Effector memory CD4-positive, alpha-beta T cell (primary cell): Measurements from ENCODE around the gene DNAH5.
"Not testable (repeated sequence)": the region's sequence is repeated elsewhere in the genome, so short reads cannot be mapped to it uniquely, and the experiment has no call there.

Experiments used
- DNase-seq, 3 donors: peaks; one replicate each; pipeline ENCODE4 v3.0.0-alpha.2; 2020
- H3K27ac ChIP-seq: 2 replicates; pipeline ENCODE4 v1.7.0; 2013; ENCODE audit warnings: mild to moderate bottlenecking, low read length, moderate library complexity; ENCODE audit not compliant: insufficient read depth, poor library complexity, severe bottlenecking
- H3K27me3 ChIP-seq: replicated peaks from 2 replicates; pipeline ENCODE4 v1.7.0; 2013; ENCODE audit warnings: mild to moderate bottlenecking, low read length; ENCODE audit not compliant: insufficient read depth, control insufficient read depth, poor library complexity, severe bottlenecking
- H3K36me3 ChIP-seq: 2 replicates; pipeline ENCODE4 v1.7.0; 2013; ENCODE audit warnings: mild to moderate bottlenecking, low read length, moderate library complexity; ENCODE audit not compliant: control insufficient read depth, insufficient read depth
- H3K4me1 ChIP-seq: 2 replicates; pipeline ENCODE4 v1.7.0; 2013; ENCODE audit warnings: low read length, mild to moderate bottlenecking; ENCODE audit not compliant: control insufficient read depth, insufficient read depth, poor library complexity, severe bottlenecking
- H3K4me3 ChIP-seq: 2 replicates; pipeline ENCODE4 v1.7.0; 2013; ENCODE audit warnings: low read length, low read depth, mild to moderate bottlenecking; ENCODE audit not compliant: insufficient read depth, poor library complexity, severe bottlenecking
- H3K9me3 ChIP-seq: 2 replicates; pipeline ENCODE4 v1.7.0; 2013; ENCODE audit warnings: mild to moderate bottlenecking, low read length, moderate library complexity; ENCODE audit not compliant: control insufficient read depth
- total RNA-seq, 3 donors: gene quantifications; one replicate each; lab custom pipeline; 2026; lab: John Stamatoyannopoulos, UW

Gene DNAH5, protein sequence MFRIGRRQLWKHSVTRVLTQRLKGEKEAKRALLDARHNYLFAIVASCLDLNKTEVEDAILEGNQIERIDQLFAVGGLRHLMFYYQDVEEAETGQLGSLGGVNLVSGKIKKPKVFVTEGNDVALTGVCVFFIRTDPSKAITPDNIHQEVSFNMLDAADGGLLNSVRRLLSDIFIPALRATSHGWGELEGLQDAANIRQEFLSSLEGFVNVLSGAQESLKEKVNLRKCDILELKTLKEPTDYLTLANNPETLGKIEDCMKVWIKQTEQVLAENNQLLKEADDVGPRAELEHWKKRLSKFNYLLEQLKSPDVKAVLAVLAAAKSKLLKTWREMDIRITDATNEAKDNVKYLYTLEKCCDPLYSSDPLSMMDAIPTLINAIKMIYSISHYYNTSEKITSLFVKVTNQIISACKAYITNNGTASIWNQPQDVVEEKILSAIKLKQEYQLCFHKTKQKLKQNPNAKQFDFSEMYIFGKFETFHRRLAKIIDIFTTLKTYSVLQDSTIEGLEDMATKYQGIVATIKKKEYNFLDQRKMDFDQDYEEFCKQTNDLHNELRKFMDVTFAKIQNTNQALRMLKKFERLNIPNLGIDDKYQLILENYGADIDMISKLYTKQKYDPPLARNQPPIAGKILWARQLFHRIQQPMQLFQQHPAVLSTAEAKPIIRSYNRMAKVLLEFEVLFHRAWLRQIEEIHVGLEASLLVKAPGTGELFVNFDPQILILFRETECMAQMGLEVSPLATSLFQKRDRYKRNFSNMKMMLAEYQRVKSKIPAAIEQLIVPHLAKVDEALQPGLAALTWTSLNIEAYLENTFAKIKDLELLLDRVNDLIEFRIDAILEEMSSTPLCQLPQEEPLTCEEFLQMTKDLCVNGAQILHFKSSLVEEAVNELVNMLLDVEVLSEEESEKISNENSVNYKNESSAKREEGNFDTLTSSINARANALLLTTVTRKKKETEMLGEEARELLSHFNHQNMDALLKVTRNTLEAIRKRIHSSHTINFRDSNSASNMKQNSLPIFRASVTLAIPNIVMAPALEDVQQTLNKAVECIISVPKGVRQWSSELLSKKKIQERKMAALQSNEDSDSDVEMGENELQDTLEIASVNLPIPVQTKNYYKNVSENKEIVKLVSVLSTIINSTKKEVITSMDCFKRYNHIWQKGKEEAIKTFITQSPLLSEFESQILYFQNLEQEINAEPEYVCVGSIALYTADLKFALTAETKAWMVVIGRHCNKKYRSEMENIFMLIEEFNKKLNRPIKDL (N-terminal part only)
- 0 reads per million in 3 donors for total RNA-seq

DNA sequence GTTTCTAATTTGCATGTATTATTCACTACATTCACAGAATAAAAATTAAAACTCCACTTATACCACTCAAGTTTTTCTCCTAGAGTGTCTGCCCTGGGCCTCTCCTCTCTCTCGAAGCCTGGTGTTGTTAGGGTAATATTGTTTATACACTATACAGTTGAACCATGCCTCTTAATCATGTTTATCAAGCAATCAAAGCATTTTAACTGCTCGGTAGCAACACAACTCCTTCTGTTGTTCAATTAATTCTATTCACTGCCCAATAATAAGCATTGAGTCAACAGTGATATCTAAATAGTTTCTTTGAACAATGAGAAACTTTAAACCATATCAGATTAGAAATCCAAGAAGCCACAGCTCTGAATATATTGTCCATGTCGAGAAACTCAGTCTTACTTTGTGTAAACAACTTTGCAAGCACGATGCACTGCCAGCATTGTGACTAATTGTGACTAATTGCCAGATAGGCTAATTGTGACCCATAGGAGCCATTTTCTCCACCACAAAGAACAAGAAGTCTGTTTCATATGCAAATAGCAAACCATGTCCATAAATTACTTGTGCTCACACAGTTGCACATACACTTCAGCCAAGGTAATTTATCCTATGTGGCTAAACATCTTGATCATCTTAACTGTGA lies at the start of gene DNAH5:
TSS of gene DNAH5 (minus strand) at position 129 of the 640 bp plus-strand sequence. CDS start 250 bp downstream, outside the sequence.
- no peak for DNase-seq
- Histone ChIP-seq H3K4me1 (no peaks in the 10 kb centered on the region), H3K4me3 (no peak within 1 kb of the TSS), H3K36me3 (no peaks in the 10 kb centered on the region), H3K27ac (no peak within 1 kb of the TSS), H3K9me3 (no peaks in the 10 kb centered on the region), H3K27me3 (no peaks in the 10 kb centered on the region)

GRCh38 chr5:13993926-13994325 lies 49.4 kb upstream of the DNAH5 start:
- Histone ChIP-seq H3K36me3 (no peaks in the 10 kb centered on the region), H3K27ac (no peak overlapping the region), H3K27me3 (no peaks in the 10 kb centered on the region), H3K4me3 (no peak overlapping the region), H3K4me1 (no peaks in the 10 kb centered on the region), H3K9me3 (no peaks in the 10 kb centered on the region)
- DNase-seq = no peak

DNA sequence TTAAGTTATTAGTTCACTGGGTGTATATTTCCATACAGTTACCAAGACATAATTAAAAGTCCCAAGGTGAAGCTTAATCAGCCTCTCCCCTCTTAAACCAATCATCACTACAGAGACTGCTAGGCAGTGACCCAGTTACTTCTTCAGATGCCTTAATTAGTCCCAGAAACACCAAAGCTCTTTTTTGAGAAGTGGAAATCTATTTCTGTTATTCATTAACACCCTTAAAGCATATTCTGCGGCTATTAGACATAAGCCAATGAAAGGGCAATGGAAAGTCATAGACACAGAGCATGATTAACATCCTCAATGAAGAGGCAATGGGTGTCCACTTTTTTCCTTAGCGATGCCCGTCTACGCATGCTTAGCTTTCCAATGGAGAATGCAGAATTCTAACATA lies 48.3 kb upstream of the DNAH5 start:
- Histone ChIP-seq H3K4me1 (no peaks in the 10 kb centered on the region), H3K27me3 (no peaks in the 10 kb centered on the region), H3K9me3 (no peaks in the 10 kb centered on the region), H3K4me3 (no peak overlapping the region), H3K27ac (no peak overlapping the region), H3K36me3 (no peaks in the 10 kb centered on the region)
- DNase-seq = no peak

GRCh38 chr5:13991365-13991764 lies 46.9 kb upstream of the DNAH5 start:
- Histone ChIP-seq H3K9me3 (no peaks in the 10 kb centered on the region), H3K4me3 (no peak overlapping the region), H3K4me1 (no peaks in the 10 kb centered on the region), H3K27me3 (no peaks in the 10 kb centered on the region), H3K27ac (no peak overlapping the region), H3K36me3 (no peaks in the 10 kb centered on the region)
- no peak for DNase-seq

DNA sequence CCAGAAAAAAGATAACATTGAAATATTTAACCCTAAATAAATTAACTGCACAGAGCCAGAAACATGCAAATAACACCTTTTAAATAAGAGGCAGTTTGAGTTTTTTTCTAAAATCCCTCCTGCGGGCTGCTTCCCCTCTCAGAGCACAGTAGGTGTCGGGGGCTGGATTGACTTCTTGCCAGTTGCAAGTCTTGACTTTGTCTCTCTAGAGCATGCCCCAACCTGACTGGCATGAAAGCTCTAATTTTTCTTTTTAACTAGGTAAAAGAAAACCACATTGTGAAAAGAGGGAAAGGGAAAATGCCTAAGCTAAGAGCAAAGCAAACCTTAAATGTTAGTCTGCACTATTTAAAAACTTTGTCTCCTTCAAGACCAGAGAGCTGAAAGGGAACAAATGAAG lies 46.4 kb upstream of the DNAH5 start:
- Histone ChIP-seq H3K27ac (no peak overlapping the region), H3K27me3 (no peaks in the 10 kb centered on the region), H3K4me3 (no peak overlapping the region), H3K9me3 (no peaks in the 10 kb centered on the region), H3K4me1 (no peaks in the 10 kb centered on the region), H3K36me3 (no peaks in the 10 kb centered on the region)
- DNase-seq = no peak

GRCh38 chr5:13989832-13990231 lies 45.3 kb upstream of the DNAH5 start:
- Histone ChIP-seq H3K4me3 (no peak overlapping the region), H3K4me1 (no peaks in the 10 kb centered on the region), H3K36me3 (no peaks in the 10 kb centered on the region), H3K27me3 (no peaks in the 10 kb centered on the region), H3K9me3 (no peaks in the 10 kb centered on the region), H3K27ac (no peak overlapping the region)
- no peak for DNase-seq

DNA sequence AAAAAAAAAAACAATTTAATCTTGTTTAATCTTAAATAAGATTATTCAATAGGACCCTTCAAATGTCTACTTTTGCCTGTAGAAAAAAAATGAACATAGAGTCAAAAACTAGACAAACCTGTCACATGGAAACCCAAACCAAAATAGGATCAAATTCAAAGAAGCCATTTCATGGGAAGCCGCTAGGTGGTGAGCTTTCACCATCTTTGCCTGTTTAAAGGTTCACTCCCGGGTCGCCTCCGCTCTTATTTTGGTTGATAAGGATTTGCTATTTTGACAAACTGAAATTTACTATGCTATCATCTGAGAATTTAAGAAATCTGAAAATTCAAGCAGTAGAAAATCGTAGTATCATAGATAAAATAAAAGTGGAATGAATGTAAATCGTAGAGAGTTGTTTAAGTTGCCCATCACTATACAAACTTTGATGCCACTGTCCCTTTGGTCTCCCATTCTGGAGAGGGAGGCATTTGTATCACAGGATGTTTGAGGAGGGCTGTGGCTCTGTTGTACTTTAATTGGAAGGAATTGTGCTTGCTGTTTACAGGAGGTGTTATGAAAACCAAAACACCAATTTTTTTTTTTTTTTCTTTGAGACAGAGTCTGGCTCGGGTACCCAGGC lies 43.5 kb upstream of the DNAH5 start:
- Histone ChIP-seq H3K27ac (no peak overlapping the region), H3K4me3 (no peak overlapping the region), H3K36me3 (no peaks in the 10 kb centered on the region), H3K4me1 (no peaks in the 10 kb centered on the region), H3K27me3 (no peaks in the 10 kb centered on the region), H3K9me3 (no peaks in the 10 kb centered on the region)
- DNase-seq = no peak

DNA sequence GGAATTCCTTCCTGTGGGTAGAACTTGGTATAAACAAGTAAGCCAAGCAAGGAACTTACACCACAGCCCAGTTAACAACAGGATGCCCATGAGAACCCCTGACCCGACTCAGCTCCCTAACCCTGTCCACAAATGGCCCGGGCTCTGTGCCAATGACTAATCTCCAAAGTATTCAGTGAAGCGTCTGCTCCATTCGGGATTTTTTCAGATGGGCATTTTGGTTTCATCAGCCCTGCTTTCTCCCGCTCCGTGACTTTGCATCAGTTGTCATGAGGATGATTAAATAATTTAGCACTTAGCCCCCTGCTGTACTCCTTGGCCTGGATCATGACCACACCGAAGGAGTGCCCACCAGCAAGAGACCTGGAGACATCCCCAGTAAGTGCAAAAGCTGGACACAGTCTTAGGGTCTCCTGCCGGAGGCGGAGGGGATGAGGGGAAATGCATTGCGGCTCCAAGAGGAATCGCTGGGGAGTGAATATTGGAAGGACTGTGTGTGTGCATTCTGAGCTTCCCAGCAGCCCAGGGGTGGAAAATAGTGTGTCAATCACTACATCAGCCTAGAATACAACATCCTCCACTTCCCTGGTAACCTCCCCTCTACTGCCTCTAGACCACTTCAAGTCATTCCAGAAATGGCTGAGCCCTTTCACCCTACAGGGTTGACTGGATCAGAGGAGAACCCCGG lies 41.4 kb upstream of the DNAH5 start:
- Histone ChIP-seq H3K27me3 (no peaks in the 10 kb centered on the region), H3K4me3 (no peak overlapping the region), H3K4me1 (no peaks in the 10 kb centered on the region), H3K27ac (no peak overlapping the region), H3K36me3 (no peaks in the 10 kb centered on the region), H3K9me3 (no peaks in the 10 kb centered on the region)
- DNase-seq = no peak

GRCh38 chr5:13984888-13985287 lies 40.4 kb upstream of the DNAH5 start:
- not testable (repeated sequence) for H3K36me3 ChIP-seq, H3K27ac ChIP-seq, H3K4me1 ChIP-seq, H3K27me3 ChIP-seq, DNase-seq, H3K9me3 ChIP-seq, H3K4me3 ChIP-seq
